Fibroblast of lung (primary cell): ENCODE results near the gene ARHGEF19. TPM values are rescaled to one million over a fixed set of nuclear protein-coding genes. Genes with fewer than 3 reads are reported as not detected.
A peak's percentile ranks its signal among the peaks of the same experiment; 100 is the strongest.

ENCODE experiments used
- DNase-seq, 2 donors: peaks; one replicate each; pipeline versions ENCODE4 v3.0.0 to v3.0.0-alpha.2; 2010; ENCODE audit warnings: low read depth in 2 of 2
- H2AFZ ChIP-seq: 2 replicates; pipeline ENCODE4 v1.5.1; 2012; ENCODE audit warnings: low read length, control low read depth, inconsistent platforms
- H3K27ac ChIP-seq: 2 replicates; pipeline ENCODE4 v1.5.1; 2011; ENCODE audit warnings: low read length, control low read depth; ENCODE audit not compliant: insufficient read depth
- H3K27me3 ChIP-seq: 2 replicates; pipeline ENCODE4 v1.5.1; 2011; ENCODE audit warnings: mild to moderate bottlenecking, low read length; ENCODE audit not compliant: control insufficient read depth, insufficient read depth
- H3K36me3 ChIP-seq: 2 replicates; pipeline ENCODE4 v1.5.1; 2011; ENCODE audit warnings: low read length; ENCODE audit not compliant: control insufficient read depth, insufficient read depth
- H3K4me1 ChIP-seq: 2 replicates; pipeline ENCODE4 v1.5.1; 2011; ENCODE audit warnings: low read length; ENCODE audit not compliant: control insufficient read depth, insufficient read depth; ENCODE audit errors: extremely low read depth
- H3K4me2 ChIP-seq: 2 replicates; pipeline ENCODE4 v1.5.1; 2011; ENCODE audit warnings: low read length, control low read depth; ENCODE audit not compliant: insufficient read depth; ENCODE audit errors: extremely low read depth
- H3K4me3 ChIP-seq, 4 experiments: fragments of 200-600 bp in 1 of 4; sonication (generic) in 1 of 4; replicated peaks in 1 of 4; 2 replicates each; pipeline ENCODE4 v1.5.1; 2011 to 2016; ENCODE audit warnings: low read length in 4 of 4, low read depth in 3 of 4, mild to moderate bottlenecking in 3 of 4, control low read depth in 2 of 4, inconsistent platforms in 1 of 4, mixed read lengths in 1 of 4; ENCODE audit not compliant: insufficient read depth in 1 of 4; ENCODE audit errors: control extremely low read depth in 1 of 4
- H3K79me2 ChIP-seq: 2 replicates; pipeline ENCODE4 v1.5.1; 2012; ENCODE audit warnings: mild to moderate bottlenecking, low read length, inconsistent platforms; ENCODE audit not compliant: control insufficient read depth, insufficient read depth
- H3K9ac ChIP-seq: 2 replicates; pipeline ENCODE4 v1.5.1; 2011; ENCODE audit warnings: mild to moderate bottlenecking, low read length, control low read depth; ENCODE audit not compliant: insufficient read depth
- H3K9me3 ChIP-seq: 2 replicates; pipeline ENCODE4 v1.5.1; 2012; ENCODE audit warnings: low read depth, low read length; ENCODE audit not compliant: control insufficient read depth, insufficient read depth
- H4K20me1 ChIP-seq: 2 replicates; pipeline ENCODE4 v1.5.1; 2011; ENCODE audit warnings: low read length; ENCODE audit not compliant: control insufficient read depth, insufficient read depth; ENCODE audit errors: extremely low read depth
- EZH2 ChIP-seq: IDR thresholded peaks from 2 replicates; pipeline ENCODE4 v1.5.1; 2012; ENCODE audit warnings: low read length, control low read depth, mild to moderate bottlenecking; ENCODE audit errors: missing control alignments
- polyA plus RNA-seq, 2 donors: library from polyadenylated mRNA; depleted of rRNA in 1 of 2; stranded (reverse) in 1 of 2; unstranded in 1 of 2; fragments of >200 nt; gene quantifications; 2 replicates each; pipeline ENCODE4 v1.2.1, GENCODE V29; 2011 to 2012; ENCODE audit warnings: missing spikeins in 1 of 2
- total RNA-seq: library from RNA; depleted of rRNA; stranded (reverse); fragments of >200 nt; gene quantifications from 2 replicates; pipeline ENCODE4 v1.2.1, GENCODE V29; 2014
- TF ChIP-seq, protein P1 (sequence below), 2 donors: IDR thresholded peaks in 1 of 2; conservative IDR thresholded peaks in 1 of 2; 1 replicate in 1 of 2; 2 replicates in 1 of 2; pipeline ENCODE4 v1.5.1; 2011 to 2012; ENCODE audit warnings: low read length in 2 of 2, control low read depth in 1 of 2, inconsistent platforms in 1 of 2, low read depth in 1 of 2, mild to moderate bottlenecking in 1 of 2

The ARHGEF19 gene
- total and polyA plus RNA-seq, 2 donors (not counting 1 experiment from before 2014, with no cell fraction given): 3.3 TPM

DNA sequence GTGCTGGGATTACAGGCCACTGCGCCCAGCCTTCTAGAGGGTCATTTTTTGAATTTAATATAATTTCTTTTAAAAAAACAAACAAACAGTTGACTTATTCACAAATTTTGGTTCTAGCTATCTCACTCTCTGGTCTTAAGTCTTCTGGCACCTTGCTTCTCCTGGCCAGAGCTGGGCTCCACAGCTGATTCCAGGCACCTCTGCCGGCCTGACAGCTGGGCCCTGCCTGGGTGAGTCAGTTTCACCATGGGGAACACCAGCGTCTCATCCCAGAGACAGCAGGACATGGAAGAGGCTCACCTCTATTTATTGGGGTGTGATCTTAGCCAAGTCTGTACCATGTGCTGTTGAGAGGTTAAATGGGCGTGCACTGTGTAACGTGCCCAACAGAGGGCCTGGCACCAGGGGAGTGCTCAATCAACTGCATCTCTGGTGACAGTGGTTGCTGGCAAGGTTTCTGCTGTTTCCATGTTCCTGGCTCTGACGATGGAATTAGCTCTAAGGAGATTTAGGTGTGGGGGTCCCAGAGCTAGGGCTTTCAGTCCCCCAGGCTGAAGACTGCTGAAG lies 23.6 kb upstream of the ARHGEF19 start:
- peak overlapping the region; percentile 68 for H3K9ac ChIP-seq
- peak overlapping the region; percentile 80 for H2AFZ ChIP-seq
- H3K27me3 ChIP-seq: no peaks in the 10 kb centered on the region

DNA sequence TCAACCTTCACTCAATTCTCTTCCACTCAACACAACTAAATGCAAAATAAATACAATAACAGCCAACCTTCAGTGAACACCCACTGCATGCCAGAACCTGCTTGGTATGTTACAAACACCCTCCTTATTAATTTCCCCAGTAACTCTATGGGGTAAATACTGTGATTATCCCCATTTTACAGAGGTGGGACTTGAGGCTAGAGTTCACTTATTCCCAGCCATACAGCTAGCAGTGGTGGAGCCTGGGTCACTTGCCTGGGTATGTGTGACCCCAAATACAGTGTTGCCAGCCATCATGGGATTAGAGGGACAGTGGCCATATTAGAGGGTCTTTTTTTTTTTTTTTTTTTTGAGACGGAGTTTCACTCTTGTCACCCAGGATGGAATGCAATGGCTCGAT lies 22.9 kb upstream of the ARHGEF19 start:
- Histone ChIP-seq H3K4me2 (no peak overlapping the region), H4K20me1 (no peaks in the 10 kb centered on the region), H2AFZ (no peak overlapping the region), H3K4me3 (no peak overlapping the region), H3K27me3 (no peaks in the 10 kb centered on the region), H3K9ac (no peak overlapping the region), H3K9me3 (no peaks in the 10 kb centered on the region), H3K36me3 (no peaks in the 10 kb centered on the region), H3K79me2 (no peaks in the 10 kb centered on the region), H3K4me1 (peaks cover 9% of the 10 kb centered on the region), H3K27ac (no peak overlapping the region)
- no peak for TF ChIP-seq EZH2
- TF ChIP-seq, protein P1, sequence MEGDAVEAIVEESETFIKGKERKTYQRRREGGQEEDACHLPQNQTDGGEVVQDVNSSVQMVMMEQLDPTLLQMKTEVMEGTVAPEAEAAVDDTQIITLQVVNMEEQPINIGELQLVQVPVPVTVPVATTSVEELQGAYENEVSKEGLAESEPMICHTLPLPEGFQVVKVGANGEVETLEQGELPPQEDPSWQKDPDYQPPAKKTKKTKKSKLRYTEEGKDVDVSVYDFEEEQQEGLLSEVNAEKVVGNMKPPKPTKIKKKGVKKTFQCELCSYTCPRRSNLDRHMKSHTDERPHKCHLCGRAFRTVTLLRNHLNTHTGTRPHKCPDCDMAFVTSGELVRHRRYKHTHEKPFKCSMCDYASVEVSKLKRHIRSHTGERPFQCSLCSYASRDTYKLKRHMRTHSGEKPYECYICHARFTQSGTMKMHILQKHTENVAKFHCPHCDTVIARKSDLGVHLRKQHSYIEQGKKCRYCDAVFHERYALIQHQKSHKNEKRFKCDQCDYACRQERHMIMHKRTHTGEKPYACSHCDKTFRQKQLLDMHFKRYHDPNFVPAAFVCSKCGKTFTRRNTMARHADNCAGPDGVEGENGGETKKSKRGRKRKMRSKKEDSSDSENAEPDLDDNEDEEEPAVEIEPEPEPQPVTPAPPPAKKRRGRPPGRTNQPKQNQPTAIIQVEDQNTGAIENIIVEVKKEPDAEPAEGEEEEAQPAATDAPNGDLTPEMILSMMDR (conservative IDR thresholded peaks at IDR 0.05 in 1 of 2, IDR thresholded peaks at IDR 0.05 in 1 of 2; ENCODE audit: low read depth in 1 of 2, low read length in 2 of 2): no peak
- DNase-seq: no peak

More for the DNA sequence above, 23.6 kb upstream of the ARHGEF19 start:
- peak overlapping the region; percentile 95 for H3K4me2 ChIP-seq
- no peak overlapping the region for H3K27ac ChIP-seq
- DNase-seq: no peak
- H3K36me3 ChIP-seq: no peaks in the 10 kb centered on the region
- H4K20me1 ChIP-seq: no peaks in the 10 kb centered on the region
- H3K4me3 ChIP-seq: peak overlapping the region; percentile 50 to 66 (median 54)
- H3K79me2 ChIP-seq: no peaks in the 10 kb centered on the region
- no peak for TF ChIP-seq EZH2
- TF ChIP-seq, protein P1 (conservative IDR thresholded peaks at IDR 0.05 in 1 of 2, IDR thresholded peaks at IDR 0.05 in 1 of 2; ENCODE audit: low read depth in 1 of 2, low read length in 2 of 2): peak in 1 of 2 donors; percentile 20
- H3K9me3 ChIP-seq: no peaks in the 10 kb centered on the region
- H3K4me1 ChIP-seq: peaks cover 9% of the 10 kb centered on the region

DNA sequence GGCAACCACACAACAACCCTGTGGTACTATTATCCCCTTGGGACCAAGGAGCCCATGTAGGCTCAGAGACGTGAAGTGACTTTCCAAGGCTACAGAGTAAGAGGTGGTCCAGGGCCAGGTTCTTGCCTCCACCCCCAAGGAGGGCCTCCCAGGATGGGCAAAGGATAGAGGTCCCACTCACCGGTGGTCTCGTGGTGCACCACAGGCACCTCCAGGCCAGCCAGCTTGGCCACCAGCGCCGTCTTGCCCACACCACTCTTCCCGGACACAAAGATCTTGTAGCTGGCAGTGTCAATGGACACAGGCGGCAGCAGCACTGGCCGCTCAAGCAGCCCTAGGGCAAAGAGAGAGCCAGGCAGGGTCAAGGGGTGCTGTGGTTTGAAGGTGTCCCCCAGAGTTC lies 21.0 kb upstream of the ARHGEF19 start:
- H2AFZ ChIP-seq: no peak overlapping the region
- peaks cover 9% of the 10 kb centered on the region for H3K4me1 ChIP-seq
- DNase-seq: no peak
- no peak overlapping the region for H3K4me3 ChIP-seq
- H4K20me1 ChIP-seq: no peaks in the 10 kb centered on the region
- H3K79me2 ChIP-seq: no peaks in the 10 kb centered on the region
- H3K9me3 ChIP-seq: no peaks in the 10 kb centered on the region
- H3K36me3 ChIP-seq: no peaks in the 10 kb centered on the region
- H3K4me2 ChIP-seq: no peak overlapping the region
- no peaks in the 10 kb centered on the region for H3K27me3 ChIP-seq
- no peak overlapping the region for H3K9ac ChIP-seq
- TF ChIP-seq EZH2: no peak
- TF ChIP-seq, protein P1 (conservative IDR thresholded peaks at IDR 0.05 in 1 of 2, IDR thresholded peaks at IDR 0.05 in 1 of 2; ENCODE audit: low read depth in 1 of 2, low read length in 2 of 2): no peak
- no peak overlapping the region for H3K27ac ChIP-seq
